HEK293T (cell line): ENCODE measurements around the gene SEMA6A.
A peak's percentile ranks its signal among the peaks of the same experiment; 100 is the strongest.

Source experiments
- CTCF ChIA-PET: fragments of 350-600 bp; formaldehyde crosslinking; extraction: SDS; loops from one replicate; lab custom pipeline; 2021; ENCODE audit warnings: antibody characterized with exemption, inconsistent platforms; lab: Yijun Ruan, JAX
- POLR2A ChIA-PET: fragments of 350-600 bp; formaldehyde crosslinking; extraction: SDS; loops from one replicate; lab custom pipeline; 2020; ENCODE audit warnings: antibody characterized with exemption, inconsistent platforms; lab: Yijun Ruan, JAX
- DNase-seq: peaks from one replicate; pipeline ENCODE4 v3.0.0; 2012; ENCODE audit warnings: mixed read lengths; ENCODE audit errors: extremely low spot score
- ARNT ChIP-seq: fragments of 450-650 bp; IDR thresholded peaks from 2 replicates; pipeline ENCODE4 v1.6.1; 2017; ENCODE audit warnings: mild to moderate bottlenecking
- BHLHE40 ChIP-seq: fragments of 450-650 bp; IDR thresholded peaks from 2 replicates; pipeline ENCODE4 v1.6.1; 2016; ENCODE audit warnings: mild to moderate bottlenecking, moderate library complexity, borderline replicate concordance
- CTBP1 ChIP-seq: fragments of 450-650 bp; IDR thresholded peaks from 2 replicates; pipeline ENCODE4 v1.6.1; 2016; ENCODE audit warnings: borderline replicate concordance
- ELF4 ChIP-seq: fragments of 450-650 bp; IDR thresholded peaks from 2 replicates; pipeline ENCODE4 v1.6.1; 2017; ENCODE audit warnings: antibody characterized with exemption
- FOXA1 ChIP-seq: fragments of 450-650 bp; IDR thresholded peaks from 2 replicates; pipeline ENCODE4 v1.6.1; 2016; ENCODE audit warnings: mild to moderate bottlenecking
- FOXK2 ChIP-seq: fragments of 450-650 bp; IDR thresholded peaks from 2 replicates; pipeline ENCODE4 v1.6.1; 2016; ENCODE audit warnings: mild to moderate bottlenecking
- HDGF ChIP-seq: fragments of 450-650 bp; IDR thresholded peaks from 2 replicates; pipeline ENCODE4 v1.6.1; 2017; ENCODE audit warnings: antibody characterized with exemption, borderline replicate concordance
- L3MBTL2 ChIP-seq: fragments of 450-650 bp; conservative IDR thresholded peaks from 2 replicates; pipeline ENCODE4 v1.6.1; 2016; ENCODE audit warnings: mild to moderate bottlenecking
- LEF1 ChIP-seq: fragments of 450-650 bp; IDR thresholded peaks from 2 replicates; pipeline ENCODE4 v1.6.1; 2017; ENCODE audit warnings: mild to moderate bottlenecking, borderline replicate concordance
- NFRKB ChIP-seq: fragments of 450-650 bp; IDR thresholded peaks from 2 replicates; pipeline ENCODE4 v1.6.1; 2016; ENCODE audit warnings: mild to moderate bottlenecking, moderate library complexity
- SP1 ChIP-seq: fragments of 450-650 bp; IDR thresholded peaks from 2 replicates; pipeline ENCODE4 v1.6.1; 2017
- SUZ12 ChIP-seq: fragments of 450-650 bp; IDR thresholded peaks from 2 replicates; pipeline ENCODE4 v1.6.1; 2016; ENCODE audit warnings: mild to moderate bottlenecking
- ZNF384 ChIP-seq: fragments of 450-650 bp; IDR thresholded peaks from 2 replicates; pipeline ENCODE4 v1.6.1; 2016
- TF ChIP-seq, protein P1 (sequence below): fragments of 450-650 bp; IDR thresholded peaks from 2 replicates; pipeline ENCODE4 v1.6.1; 2016

The SEMA6A gene

DNA sequence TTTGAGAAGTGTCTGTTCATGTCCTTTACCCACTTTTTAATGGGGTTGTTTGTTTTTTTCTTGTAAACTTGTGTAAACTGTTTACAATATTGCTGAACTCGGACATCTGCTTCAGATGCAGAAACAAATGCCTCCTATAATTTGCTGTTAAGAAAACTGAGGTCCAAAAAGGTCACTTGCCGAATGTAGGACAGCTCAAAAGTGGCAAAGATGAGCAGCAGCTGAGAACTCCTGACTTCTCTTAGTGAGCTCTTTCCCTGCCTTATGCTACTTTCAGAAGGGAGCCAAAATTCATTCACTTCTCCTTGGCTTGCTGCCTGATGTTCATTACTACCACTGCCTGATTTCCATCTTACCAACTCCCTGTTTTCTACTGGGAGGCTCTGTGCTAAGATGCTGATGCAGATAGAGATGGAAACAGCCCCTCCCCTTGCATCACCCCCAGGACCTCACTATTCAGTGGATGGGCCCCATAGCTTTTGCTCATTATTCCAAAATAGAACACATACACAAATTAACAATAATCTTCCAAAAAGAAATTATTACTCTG lies 60.1 kb downstream of the SEMA6A start:
- CTCF ChIA-PET: interaction anchor here (0.6 kb wide), 1 partner anchor 563 kb away, joined by 3 read pairs; no protein-coding TSS in a partner anchor

DNA sequence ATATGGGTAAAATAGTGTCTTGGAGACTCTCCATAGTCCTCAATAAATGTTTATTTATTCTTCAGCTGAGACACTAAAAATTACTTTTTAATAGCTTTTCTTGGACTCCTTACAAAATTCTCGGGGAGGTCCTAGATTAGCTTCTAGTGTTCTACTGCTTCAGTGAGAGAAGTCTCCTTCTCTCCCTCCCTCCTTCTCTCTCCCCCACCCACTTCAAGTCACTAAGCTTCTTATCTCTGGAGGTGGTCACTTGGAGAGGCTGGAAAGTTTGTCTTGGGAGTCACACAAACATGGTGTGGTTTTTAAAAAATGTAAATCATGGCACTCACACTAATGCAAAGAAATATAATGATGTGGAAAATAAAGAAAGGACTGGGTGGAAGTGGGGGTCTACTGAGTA lies 64.1 kb downstream of the SEMA6A start:
- TF ChIP-seq, protein P1, sequence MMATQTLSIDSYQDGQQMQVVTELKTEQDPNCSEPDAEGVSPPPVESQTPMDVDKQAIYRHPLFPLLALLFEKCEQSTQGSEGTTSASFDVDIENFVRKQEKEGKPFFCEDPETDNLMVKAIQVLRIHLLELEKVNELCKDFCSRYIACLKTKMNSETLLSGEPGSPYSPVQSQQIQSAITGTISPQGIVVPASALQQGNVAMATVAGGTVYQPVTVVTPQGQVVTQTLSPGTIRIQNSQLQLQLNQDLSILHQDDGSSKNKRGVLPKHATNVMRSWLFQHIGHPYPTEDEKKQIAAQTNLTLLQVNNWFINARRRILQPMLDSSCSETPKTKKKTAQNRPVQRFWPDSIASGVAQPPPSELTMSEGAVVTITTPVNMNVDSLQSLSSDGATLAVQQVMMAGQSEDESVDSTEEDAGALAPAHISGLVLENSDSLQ: no peak
- TF ChIP-seq ARNT: no peak
- no peak for TF ChIP-seq NFRKB
- ChIA-PET CTCF (interaction anchor here (1.0 kb wide), 1 partner anchor 13 kb away, joined by 3 read pairs; no protein-coding TSS in a partner anchor), POLR2A (interaction anchor here (1.1 kb wide), 1 partner anchor 11 kb away, joined by 3 read pairs; no protein-coding TSS in a partner anchor)
- DNase-seq: no peak

More for the DNA sequence above, 60.1 kb downstream of the SEMA6A start:
- POLR2A ChIA-PET: no interaction called here
- DNase-seq: no peak
- no peak for TF ChIP-seq BHLHE40
- no peak for TF ChIP-seq SP1
- TF ChIP-seq FOXA1: no peak
- no peak for TF ChIP-seq FOXK2

DNA sequence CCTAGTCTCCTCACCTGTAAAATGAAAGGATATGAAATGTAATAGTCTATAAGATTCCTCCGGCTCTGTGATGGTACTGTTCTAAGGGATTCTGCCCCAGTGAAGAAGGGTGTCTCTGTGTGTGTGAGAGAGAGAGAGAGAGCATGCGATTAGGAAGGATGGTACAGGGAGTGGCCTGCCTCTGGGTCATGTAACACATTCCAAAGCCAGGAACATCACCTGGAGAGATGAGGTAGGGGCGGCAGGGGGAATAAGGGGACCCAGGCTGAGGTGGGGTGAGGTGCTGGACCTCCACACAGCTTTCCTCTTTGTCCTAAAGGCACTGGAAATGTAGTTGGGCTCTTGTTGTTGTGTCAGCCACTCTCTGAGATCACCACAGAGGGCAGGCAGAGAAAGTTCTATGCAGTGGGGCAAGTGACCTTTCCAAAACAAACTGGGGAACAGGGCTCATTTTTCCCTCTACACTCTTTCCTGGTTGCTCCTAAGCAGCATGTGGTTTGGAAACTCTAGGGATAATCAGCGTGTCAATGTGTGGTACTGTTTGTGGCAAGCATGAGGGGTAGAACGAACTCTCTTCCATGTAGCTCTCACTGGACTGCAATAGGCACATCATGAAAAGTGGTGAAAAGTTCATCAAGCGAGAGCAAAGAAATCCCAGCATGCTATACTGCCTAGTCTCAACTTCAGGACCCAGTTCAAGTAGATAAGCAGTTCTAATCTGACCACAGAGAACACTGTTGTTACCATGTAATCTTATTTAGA lies 65.0 kb downstream of the SEMA6A start:
- TF ChIP-seq FOXA1 (no peak), BHLHE40 (no peak), SP1 (no peak)
- CTCF ChIA-PET: interaction anchor here (1.0 kb wide), 1 partner anchor 12 kb away, joined by 3 read pairs; no protein-coding TSS in a partner anchor
- no peak for DNase-seq
- POLR2A ChIA-PET: interaction anchor here (1.1 kb wide), 1 partner anchor 10 kb away, joined by 3 read pairs; no protein-coding TSS in a partner anchor

DNA sequence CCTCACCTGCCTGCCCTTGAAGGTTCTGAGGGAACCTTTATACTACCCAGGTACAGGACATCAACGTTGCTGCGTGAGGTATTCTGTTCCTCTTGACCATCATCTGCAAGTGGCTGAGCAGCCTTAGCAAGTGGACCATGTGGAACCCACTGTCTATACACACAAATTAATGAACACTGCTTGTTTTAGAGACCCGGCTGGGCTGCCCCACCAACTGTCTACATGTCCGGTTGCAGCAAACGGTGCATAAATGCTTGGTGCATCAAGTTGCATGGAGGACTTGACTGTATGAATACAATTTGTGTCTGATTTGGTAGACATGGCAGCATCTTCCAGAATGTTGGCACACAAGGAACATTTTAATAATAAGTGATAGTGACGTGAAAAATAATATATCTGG lies 65.8 kb downstream of the SEMA6A start:
- ChIA-PET CTCF (interaction anchor here (0.6 kb wide), 1 partner anchor 61 kb away, joined by 3 read pairs; no protein-coding TSS in a partner anchor), POLR2A (no interaction called here)
- TF ChIP-seq BHLHE40: no peak
- no peak for TF ChIP-seq FOXA1
- no peak for TF ChIP-seq HDGF
- TF ChIP-seq LEF1: no peak
- TF ChIP-seq FOXK2: no peak
- TF ChIP-seq SUZ12: no peak
- TF ChIP-seq NFRKB: no peak
- no peak for TF ChIP-seq SP1
- TF ChIP-seq L3MBTL2: no peak
- no peak for TF ChIP-seq ARNT
- no peak for TF ChIP-seq CTBP1
- no peak for TF ChIP-seq ELF4
- TF ChIP-seq, protein P1: no peak
- DNase-seq: no peak

DNA sequence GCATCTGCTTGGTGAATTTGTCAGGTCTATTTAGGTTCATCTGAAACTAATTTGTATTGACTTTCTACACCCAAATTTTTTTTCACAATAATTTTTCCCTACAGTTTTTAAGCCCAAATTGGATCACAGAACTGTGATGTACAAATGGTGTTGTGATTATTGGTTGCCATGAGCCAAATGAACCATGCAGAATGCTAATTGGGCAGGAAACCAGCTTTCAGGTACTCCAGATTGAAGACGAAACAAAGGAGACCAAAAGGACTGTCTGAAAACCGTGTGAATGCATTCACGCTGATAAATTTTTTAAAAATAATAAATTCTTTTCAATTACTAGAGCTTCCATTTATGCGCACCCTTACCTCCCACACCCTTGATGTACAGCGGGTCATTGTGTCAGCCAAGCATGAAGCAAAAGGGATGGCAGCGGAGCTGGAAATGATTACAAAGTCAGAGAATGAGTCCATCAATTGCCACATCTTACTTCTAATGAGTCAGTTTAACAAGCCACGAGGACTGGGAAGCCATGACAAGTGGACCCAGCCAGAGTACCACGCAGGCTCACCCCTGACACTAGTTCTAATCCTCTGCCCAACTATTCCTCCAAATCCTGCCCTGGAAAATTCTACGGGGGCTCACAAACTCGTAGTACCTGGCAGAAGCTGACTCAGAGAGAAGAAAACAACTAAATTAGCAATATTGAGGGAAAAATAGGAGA lies 66.5 kb downstream of the SEMA6A start:
- DNase-seq: no peak
- POLR2A ChIA-PET: interaction anchor here (0.8 kb wide), 1 partner anchor 11 kb away, joined by 4 read pairs; no protein-coding TSS in a partner anchor
- CTCF ChIA-PET: interaction anchor here (0.5 to 1.1 kb wide), 3 partner anchors 8 to 62 kb away, joined by 3 to 4 read pairs (median 3); no protein-coding TSS in a partner anchor
- TF ChIP-seq BHLHE40 (no peak), ARNT (no peak), FOXK2 (no peak), SP1 (no peak), NFRKB (no peak)
- TF ChIP-seq, protein P1: no peak

DNA sequence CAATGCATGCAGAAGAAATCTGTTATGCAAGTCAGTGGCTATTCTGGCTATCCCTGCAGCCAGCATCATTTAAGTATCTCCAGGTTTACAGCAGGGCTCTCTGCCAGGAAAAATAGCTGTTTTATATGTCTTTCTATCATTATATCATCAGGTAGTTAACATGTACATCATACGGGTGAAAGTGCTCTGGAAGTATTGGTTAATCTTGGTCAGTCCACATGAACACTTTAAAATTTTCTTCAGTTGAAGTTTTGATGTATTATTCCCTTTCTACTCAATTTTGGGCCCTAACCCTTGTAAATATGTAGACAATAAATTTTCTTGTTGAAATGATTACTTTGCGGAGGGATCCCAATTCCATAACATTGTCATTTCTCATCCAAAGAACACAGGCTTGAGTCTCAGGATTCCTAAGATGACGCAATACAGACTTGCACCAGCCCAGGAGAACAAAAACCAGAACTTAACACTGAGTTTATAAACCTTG lies 67.5 kb downstream of the SEMA6A start:
- ChIA-PET POLR2A (no interaction called here), CTCF (interaction anchor here (1.1 to 1.4 kb wide), 2 partner anchors 9 to 51 kb away, joined by 3 read pairs; no protein-coding TSS in a partner anchor)
- TF ChIP-seq, protein P1: peak; percentile 75
- no peak for TF ChIP-seq ZNF384
- DNase-seq: no peak
